HG03045 (cell line): ENCODE data around the gene EIF2S1.
A peak's percentile ranks its signal among the peaks of the same experiment; 100 is the strongest.
"Not testable (repeated sequence)": the region's sequence is repeated elsewhere in the genome, so short reads cannot be mapped to it uniquely, and the experiment has no call there.

Experiments used
- ATAC-seq: cut with Tn5 transposase; IDR thresholded peaks from one replicate; pipeline ENCODE4 v1.9.1; 2021; ENCODE audit warnings: mild to moderate bottlenecking, moderate library complexity; ENCODE audit not compliant: unreplicated experiment

EIF2S1 gene

DNA sequence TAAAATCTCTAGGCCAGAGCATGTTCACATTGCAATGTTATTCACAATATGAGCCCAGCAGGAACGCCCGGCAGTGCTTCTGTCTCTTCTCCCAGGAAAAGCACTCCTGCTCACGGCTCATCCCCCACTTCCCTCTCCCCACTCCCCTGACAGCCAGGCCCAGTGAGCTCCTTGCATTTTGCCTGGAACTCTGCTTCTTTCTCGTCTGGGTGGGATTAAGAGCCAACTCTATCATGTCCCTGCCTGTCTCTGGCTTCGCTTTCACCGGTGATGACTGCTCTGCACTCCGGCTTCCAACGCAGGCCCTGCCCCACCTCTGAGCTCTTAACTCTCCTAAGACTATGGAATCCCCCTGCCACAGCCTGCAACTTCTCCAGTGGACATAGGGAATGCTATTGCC lies 49.3 kb downstream of the EIF2S1 start:
- ATAC-seq, result no peak

DNA sequence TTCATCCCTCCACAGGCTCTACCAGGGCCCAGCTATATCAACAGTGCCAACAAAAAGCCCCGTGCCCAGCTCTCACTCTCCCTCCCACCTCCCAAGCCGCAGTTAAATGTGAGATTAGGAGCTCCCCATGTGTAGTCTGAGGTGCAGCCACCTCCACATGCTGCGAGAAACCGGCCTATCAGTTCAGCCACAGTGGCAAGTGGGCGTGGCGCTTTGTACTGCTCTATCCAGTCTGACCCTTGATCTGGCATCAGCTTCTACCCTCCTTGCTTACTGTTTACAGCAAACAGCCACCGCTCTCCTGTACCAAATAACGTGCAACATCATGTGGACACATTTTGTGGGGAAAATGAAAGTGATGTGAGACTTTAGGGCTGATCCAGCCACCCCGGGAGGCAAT lies 50.2 kb downstream of the EIF2S1 start:
- no peak for ATAC-seq

DNA sequence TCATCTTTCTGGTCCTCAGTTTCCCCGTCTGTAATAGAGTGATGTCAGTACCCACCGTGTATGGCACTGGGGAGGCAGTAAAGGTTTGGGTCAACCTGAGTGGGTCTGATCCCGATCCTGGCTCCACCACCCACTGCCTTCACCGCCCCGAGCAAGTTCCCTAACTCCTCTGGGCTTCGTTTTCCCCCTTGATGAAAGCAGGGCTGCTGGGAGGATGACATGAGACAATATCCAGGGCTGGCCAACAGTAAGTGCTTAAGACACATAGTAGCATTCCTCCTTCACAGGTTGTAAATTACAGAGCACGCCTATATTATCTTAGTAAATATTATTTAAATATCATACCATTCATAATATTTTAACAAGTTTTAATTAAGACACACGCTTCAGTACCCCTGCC lies 51.2 kb downstream of the EIF2S1 start:
- no peak for ATAC-seq

DNA sequence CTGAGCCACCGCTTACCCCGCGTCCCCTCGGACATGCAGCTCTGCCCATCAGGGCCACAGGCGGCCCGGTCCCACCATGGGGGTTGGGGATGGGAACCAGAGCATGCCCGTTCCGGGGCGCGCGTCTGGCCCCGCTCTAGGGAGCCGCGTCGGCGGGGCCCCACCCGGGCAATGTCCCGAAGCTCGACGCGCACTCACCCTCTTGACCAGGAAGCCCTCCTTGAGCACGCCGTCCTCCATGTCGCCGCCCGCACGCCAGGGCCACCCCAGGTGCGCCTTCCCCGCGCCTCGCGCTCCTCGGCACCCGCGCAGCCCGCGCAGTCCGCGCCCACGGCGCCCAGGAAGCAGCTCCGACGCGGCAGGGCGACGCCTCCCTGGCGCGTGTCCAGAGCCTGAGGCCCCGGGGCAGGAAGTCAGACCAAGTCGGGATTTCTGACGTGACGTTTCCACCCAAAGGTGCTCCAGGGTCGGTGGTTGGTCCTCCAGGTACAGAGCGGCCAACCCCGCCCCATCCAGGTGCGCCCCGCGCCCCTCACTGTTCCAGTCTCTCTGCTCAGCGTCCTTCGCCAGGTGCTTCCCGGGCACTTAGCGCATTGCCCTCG lies 51.8 kb downstream of the EIF2S1 start, which contains the start of gene PLEK2:
PLEK2 (minus strand) TSS at position 346 of the 602 bp plus-strand sequence; CDS start at position 240, 106 bp downstream.
- no peak for ATAC-seq

DNA sequence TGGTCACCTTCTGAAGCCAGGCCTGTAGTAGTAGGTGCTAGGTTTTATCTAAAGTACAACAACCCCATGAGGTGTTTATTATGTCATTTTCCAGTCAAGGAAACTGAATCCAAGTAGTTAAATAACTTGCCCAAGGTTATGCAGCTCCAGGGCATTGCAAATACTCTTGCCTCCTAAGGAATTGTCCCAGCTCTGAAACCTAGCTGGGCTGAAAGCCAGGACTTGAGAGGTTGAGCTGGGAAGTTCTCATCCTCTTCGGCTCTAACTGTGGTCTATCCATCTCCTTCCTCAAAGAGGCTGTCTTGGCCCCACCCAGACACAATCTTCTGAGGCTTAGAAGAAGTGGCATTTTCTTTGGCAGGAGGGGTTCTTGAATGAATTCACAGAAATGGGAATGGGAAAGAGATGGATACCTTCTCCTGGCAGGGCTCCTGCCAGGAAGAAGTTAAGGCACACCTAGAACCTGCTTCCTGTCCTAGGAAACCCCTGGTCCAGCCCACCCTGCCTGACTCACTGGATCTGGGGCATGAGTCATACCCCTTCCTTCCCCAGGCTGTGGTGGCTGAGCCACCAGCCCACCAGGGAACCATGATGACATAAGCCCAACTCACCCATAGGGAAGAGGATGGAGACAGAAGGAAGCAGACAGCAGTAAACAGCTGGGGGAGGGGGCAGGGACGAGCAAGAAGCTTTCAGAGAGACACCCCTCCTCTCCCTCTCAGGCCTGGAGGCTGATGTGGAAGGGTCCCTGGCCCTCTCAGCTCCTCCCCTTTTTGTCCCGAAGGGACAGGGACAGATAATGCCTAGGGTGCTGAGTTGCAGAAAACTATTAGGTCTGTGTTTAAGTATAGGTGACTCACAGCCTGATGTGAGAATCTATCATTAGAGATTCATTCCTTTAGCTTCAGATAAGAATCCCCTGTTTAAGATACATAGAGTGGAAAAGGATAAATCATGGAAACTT lies 54.0 kb downstream of the EIF2S1 start:
- no peak for ATAC-seq

DNA sequence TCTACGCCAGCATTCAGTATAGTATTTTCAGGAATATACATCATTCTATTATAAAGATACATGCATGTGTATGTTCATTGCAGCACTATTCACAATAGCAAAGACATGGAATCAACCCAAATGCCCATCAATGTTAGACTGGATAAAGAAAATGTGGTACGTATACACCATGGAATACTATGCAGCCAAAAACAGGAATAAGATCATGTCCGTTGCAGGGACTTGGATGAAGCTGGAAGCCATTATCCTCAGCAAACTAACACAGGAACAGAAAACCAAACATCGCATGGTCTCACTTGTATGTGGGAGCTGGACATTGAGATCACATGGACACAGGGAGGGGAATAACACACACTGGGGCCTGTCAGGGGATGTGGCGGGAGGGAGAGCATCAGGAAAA lies 55.5 kb downstream of the EIF2S1 start:
- ATAC-seq, result not testable (repeated sequence)

DNA sequence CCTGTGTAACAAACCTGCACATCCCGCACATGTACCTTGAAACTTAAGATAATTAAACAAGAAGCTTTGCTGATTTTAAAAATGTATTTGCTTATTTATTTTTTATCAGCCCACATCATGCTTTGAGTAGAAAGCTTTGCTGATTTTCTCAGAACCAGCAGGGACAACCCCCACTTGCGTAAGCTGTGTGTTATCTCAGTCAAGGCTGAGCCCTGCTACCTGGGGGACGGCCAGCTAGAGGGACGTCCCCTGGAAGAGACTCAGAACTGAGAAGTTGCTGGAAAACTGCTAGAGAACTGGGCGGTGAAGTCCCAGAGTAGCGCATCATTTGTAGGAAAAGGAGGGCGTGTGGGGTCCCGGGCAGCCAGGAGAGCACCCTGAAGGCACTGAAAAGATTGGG lies 56.0 kb downstream of the EIF2S1 start:
- ATAC-seq, result no peak

DNA sequence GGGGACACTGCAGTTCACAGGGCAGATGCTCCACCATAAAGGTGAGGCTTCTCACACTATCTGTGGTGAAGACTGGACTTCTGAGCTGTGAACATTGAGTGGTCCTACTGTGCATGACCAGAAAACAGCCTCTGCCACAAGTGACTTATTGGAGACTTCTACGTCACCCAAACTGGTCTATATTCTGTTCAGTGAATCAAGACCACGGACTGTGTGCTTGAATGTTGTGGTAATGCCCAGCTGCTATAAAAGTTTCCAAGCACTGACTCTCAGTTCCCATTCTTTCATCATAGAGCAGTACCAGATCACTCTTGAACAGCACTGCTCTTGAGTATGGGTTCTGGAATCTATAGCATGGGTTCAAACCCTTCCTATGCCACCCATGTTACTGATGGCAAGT lies 56.7 kb downstream of the EIF2S1 start:
- ATAC-seq, result no peak

DNA sequence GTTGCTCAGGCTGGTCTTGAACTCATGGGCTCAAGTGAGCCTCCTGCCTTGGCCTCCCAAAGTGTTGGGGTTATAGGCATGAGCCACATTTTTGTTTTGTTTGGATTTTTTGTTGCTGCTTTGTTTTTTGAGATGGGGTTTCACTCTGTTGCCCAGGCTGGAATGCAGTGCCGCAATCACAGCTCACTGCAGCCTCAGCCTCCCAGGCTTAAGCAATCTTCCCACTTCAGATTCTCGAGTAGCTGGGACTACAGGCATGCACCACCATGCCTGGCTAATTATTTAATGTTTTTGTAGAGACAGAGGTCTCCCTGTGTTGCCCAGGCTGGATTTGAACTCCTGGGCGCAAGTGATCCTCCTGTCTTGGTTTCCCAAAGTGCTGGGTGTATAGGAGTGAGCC lies 57.5 kb downstream of the EIF2S1 start:
- no peak for ATAC-seq

DNA sequence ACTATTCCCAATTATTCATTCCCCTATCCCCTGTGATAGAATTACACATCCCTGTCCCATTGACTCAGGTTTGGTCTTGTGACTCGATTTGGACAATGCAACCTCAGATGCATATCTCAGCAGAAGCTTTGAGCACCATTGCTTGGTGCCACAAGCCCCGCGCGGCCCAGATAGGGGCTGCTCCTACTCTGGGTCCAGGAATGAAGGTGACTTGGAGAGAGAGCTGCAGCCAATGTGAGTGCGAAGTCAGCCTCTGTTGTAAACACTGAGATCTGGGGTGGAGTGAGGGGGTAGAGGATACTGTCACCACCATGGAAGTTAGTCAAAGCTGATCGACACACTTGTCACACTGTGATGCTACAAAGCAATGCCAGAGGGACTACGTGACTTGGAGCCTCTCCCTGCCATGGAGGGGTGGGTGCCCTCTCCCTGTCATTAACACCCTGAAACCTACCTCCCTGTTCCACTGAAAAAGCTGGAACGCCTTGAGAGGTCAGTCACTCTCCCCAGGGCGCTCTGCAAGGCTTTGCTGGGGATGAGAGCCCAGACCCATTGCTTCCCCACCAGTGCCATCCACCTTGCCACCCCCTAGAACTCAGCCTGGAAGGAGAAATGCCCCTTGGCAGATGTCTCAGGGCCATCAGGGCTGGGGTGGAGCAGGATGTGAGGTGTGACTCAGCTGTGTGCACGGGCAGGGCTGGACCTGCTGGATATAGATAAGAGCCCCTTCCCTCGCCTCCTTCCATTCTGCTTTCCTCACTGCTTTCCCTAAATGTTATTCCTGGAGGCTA lies 58.5 kb downstream of the EIF2S1 start:
- ATAC-seq, result no peak

DNA sequence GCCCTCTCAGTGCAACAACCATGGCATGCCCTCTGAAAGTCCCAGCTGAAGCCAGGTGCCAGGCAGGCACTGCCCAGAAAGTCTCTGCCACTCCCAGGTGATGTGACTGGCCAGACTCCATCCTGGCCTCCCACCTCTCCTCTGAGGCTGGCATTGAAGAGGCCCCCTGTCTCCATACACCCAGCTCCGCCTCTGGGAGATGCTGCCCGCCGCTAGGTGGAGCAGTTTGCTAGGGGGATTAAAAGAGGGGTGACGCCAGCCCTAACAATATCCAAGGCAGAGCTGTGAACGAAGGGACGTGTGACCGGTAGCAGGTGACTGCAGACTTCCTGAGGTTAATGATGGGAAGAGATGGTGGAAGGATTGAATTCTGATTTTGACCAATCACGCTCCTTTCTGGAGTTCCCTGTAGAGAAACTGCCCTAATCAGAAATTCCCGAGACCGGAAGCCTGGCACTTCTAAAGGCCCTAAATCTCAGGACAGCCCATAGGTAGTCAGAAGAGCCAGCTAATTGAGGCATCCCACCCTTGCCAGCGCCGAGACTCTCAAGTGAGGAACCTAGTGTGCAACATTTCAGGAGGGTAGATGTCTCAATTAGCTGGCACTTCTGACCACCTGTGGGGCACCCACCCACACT lies 60.1 kb downstream of the EIF2S1 start:
- ATAC-seq, result no peak

DNA sequence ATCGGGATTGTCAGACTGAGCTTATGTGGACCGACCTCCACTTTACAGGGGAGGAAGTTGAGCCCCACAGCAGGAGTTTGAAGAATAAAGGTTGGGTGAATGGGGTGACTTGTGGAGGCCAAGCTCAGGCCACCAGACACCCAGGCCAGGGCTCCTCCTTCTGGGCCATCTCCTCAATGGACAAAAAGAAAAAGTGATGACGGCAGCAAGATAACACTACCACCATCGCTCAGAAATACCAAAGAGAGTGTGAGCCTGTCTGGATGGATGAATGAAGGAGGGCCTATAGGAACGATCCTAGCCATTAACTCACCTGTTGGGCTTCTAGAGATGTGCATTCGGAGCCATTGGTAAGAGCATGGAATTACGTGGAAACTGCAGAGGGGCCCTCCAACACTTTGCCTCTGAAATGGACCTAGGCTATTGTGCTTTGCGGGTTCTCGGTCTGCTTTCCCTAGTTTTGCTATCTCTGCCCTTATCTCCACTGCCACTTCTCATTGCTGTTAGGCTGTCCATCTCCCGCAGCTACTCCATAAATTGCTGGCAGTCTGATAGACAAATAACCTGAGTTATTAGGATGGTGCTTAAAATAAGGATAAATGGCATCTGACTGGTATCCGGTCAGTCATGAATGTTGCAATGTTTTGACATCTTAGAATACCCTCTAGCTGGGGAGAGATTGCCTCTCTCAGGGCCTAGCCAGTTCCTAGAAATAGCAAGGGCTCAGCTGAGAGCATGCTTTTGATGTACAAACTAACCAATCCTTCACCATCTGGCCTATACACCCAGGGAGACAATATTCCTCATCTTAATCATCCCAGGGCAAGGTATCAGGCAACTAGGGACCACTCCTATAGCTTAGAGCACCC lies 61.5 kb downstream of the EIF2S1 start:
- no peak for ATAC-seq

DNA sequence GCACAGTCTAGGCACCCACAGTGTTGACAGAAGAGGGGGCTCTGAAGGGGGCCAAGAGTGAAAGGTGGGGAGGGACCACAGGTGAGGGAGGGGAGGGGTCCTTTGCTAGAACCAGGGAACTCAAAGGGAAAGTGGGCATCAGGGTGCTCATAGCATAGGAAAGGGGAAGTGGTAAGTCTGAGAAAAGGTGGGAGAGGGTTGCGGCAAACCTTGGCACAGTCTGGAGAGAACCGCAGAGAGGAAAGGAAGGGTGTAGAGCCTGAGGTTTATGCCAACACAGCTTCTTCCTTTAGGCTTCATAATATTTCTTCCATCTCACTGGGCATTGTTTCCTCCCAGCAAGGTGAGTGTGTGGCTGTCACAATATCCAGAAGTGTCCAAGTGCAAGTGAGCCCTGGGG lies 63.3 kb downstream of the EIF2S1 start:
- ATAC-seq, result no peak

DNA sequence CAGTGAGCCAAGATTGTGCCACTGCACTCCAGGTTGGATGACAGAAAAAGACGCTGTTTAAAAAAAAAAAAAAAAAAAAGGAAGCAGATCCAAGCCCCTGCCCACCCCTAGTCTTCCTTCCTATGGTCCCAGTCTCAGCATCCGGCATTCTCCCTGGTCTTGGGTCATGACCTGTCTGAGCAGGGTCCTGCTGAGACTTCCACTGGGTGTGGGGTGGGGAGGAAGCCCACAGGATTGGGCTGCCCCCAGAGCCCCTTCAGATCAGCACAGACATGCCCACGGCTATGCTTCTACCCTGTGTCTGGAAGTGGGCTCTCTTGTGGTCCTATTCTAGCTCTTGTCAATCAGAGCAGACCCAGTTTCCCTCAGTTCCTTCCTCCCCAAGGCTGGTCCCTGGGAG lies 64.4 kb downstream of the EIF2S1 start:
- no peak for ATAC-seq

DNA sequence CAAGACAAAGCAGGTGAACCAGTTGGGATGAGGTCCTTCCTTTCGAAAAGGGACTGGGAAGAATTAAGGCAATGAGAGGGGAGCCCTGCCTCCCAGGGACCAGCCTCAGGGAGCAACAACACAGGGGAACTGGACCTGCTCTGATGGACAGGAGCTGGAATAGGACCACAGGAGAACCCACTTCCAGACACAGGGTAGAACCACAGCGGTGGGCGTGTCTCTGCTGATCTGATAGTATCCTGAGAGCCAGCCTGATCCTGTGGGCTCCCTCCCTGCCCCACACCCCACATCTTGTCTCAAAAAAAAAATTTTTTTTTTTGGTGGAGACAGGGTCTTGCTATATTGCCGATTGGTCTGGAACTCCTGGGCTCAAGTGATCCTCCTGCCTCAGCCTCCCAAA lies 65.5 kb downstream of the EIF2S1 start:
- no peak for ATAC-seq

DNA sequence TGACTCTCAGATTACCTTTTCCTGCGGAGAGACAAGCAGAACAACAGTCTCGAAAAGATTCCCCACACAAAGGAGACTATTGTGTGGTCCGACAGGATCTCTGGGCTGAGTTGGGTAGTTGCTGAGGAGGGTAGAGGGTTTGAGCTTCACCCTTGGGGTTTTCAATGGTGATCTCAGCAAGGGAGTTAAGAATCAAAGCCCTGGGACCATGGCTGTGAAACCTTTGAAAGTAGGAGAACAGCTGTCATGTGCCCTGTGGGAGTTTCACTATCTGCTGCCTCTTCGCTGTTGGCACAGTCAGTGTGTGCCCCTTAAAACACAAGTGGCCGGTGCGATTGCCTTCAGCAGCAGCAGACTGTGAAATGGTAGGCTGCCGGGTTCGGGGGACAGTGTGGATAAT lies 66.0 kb downstream of the EIF2S1 start:
- ATAC-seq, result no peak

DNA sequence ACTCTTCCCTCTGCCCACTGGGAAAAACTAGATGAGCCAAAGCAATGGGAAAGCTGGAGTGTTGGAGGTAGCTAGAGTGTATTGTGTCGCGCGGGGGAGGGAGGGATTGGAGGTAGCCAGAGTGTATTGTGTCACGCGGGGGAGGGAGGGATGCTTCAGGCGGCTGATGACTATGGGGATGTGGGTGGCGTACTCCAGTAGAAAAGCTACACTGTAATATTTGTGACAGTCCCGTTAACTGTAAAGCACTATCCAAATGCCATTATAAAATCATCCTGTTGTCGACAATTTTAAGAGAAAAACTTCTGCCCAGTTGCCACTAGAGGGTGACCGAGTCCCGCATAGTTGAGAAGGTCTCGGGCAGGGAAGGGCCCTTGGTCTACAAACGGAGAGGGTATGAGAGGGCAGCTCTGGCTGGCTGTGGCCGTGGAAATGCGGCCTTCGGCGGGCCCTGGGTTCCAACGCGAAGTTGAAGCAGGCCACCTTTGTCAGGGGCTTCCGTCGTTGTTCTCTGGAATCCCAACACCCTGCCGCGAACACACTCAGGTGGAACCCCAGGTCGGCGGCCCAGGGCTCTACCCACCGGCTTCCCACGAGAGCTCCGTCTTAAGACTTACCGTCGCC lies 67.0 kb downstream of the EIF2S1 start:
- ATAC-seq, result peak; percentile 51

DNA sequence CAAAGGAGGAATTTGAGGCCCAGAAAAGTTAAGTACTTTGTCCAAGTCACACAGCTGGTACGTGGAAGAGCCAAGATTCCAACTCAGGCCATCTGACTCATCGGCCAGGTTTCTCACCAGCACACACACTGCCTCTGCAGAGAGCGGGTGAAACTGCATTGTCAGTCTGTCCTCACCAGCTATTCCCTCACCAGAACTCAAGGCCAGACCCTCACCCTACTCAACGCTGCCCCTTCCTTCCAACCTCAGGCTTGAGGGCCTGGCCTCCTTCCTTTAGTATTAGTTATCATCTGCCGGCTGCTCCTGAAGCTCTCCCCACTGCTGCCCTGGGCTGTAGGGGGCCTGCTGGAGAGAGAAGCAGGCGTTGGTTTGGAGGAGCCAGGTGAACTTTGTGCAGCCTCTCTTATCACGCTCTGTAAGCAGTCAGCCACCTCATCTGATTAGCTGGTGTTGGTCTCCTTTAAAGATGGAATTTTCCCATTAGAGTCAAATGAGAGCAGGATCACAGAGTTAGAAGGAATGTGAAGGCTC lies 68.4 kb downstream of the EIF2S1 start:
- no peak for ATAC-seq

DNA sequence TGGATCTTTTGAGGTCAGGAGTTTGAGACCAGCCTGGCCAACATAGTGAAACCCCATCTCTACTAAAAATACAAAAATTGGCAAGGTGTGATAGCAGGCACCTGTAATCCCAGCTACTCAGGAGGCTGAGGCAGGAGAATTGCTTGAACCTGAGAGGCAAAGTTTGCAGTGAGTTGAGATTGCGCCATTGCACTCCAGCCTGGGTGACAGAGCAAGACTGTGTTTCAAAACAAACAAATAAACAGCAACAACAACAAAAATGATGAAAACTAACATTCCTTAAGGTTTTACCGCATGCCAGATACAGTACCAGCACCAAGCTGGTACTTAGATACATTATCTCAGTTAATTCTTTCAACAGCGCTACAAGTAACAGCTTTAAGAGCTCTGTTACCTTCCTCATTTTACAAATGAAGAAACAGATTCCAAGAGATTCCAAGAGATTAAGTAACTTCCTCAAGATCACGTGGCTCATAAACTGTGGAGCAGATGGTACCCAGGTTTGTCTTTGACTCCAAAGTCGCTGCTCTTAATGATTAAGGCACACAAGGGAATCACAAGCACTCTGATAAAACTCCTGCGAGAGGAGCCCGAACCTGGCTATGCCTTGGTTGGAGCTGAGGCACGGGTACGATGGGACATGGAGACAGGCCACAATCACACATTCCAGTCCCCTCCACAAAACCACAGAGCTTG lies 69.5 kb downstream of the EIF2S1 start:
- ATAC-seq, result no peak
